Endometrial microvascular endothelial cells (primary cell): Measurements from ENCODE around the gene PAWR. TPM values are rescaled to one million over a fixed set of nuclear protein-coding genes. Genes with fewer than 3 reads are reported as not detected.

Experiments
- in situ Hi-C: cut with HindIII; loops from 2 replicates; pipeline ENCODE4 v1.10.0; 2017; ENCODE audit warnings: low sequenced_read_pairs, low pct_unique_long_range_greater_than_20kb; ENCODE audit errors: inconsistent ontology term
- total RNA-seq: library from RNA; depleted of rRNA; stranded (reverse); fragments of >200 nt; gene quantifications from one replicate; pipeline ENCODE4 v1.2.3, GENCODE V29; 2015; ENCODE audit errors: inconsistent ontology term

Gene PAWR
- total RNA-seq = 49.2 TPM

DNA sequence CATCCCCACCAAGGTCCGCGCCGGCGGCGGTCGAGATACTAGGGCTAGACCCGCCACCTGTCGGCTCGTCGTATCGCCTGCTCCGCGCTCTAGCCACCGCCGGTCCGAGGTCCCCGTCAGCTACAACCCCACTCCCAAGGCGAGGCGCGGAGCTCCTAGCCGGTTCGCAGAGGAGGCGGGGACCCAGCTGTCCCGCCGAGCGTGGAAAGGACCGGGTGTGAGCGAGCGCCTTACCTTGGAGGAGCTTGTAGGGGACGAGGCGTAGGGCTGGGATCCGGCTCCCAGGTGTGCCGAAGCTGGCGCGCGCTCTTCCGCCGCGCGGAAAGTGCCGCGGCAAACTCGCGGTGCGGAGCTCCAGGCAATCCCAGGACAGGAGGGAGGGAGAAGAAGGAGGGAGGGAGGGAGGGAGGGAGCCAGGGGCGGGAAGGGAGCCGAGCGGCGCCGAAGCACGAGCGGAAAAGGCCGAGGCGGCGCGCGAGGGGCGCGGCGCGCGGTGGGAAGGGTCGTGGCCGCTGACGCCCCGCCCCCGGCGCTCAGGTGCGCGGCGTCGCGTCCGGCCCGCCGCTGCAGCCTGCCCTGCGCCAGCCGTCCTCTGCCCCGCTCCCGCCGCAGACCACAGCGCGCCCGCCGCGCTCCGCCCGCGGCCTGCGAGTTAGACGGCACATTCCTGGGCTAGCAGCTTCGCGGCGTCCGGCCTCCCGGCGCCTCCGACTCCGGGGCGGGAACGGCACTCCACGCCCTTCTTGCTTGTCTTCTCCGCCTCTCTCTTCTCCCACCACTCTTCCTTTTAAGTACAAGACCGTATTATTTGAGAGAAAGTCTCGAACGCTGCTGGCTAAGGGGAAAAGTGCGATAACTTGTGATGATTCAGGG lies at the start of gene PAWR:
Gene PAWR (minus strand): TSS at position 327 of the 873 bp plus-strand sequence. CDS start 720 bp downstream, outside the sequence.
- in situ Hi-C loops = loop anchor here (25.0 kb wide), 1 partner anchor 154 kb away; no protein-coding TSS in a partner anchor

DNA sequence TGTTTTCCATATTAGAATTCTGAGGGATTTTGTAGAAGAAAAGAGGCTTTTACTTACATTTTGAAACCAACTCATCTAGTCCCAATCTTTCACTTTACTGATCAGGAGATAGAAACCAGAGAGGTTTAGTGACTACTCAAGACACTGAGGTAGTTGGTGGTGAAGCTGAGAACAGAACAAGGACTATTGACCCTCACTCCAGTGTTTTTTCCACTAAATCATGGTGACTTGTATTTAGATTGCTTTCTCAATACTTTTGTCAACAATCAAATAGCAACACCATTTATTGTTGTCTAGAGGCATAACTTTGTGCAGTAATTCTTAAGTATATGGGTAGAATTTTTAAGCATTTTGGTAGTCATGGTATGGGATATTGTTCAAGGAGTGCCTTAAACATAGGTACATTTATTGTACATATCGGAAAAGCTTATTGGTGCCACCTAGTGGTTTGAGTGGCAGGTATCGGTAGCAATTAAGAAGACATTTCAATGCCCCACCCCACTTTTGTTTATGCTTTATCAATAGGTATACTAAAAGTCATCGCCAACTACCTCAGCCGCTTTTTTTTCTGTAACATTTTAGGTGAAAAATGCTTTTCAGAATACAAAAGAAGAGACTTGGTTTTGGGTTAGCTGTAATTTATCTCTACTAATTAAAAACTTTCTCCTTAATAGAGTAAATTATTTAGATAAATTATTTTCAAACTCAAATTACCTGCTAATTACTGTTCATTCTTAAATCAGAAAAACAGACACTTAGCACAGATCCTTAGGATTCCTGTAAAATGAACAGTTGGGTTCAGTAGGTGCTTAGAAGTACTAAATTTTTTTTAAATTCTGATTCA lies 47.3 kb upstream of the PAWR start:
- in situ Hi-C loops = no loop called here

DNA sequence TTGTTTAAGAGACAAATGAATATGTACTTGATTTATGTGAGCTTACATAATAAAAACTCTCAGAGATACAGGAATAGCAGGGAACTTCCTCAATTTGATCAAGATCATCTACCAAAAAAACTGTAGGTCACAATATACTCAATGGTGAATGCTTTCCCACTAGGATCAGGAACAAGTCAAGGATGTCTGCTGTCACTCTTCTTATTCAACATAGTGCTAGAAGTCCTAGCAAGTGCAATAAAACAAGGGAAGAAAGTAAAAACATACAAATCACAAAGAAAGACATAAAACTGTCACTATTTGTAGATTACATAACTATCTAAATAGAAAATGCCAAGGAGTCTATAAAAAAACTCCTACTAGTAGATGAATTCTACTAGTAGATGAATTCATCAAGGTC lies 41.9 kb upstream of the PAWR start:
- in situ Hi-C loops = no loop called here

GRCh38 chr12:79725987-79726386 lies 35.2 kb upstream of the PAWR start:
- in situ Hi-C loops = no loop called here

DNA sequence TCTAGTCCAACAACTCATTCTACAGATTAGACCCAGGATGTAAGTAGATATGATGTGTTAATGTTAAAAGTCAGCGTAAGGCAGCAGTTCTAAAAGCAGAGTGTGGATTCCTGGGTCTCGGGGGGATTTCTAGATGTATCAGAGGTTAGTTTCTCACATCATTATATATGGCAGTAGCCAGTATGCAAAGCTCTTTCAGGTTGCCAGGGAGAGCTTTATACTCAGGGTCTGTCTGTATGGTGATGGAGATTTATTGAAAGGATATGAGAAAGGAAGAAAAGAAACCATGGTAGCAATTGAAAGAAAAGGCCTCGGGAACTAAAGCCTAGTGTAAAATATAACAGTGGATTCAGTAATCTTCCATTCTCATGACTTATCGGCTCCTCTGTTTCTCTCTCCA lies 26.2 kb upstream of the PAWR start:
- in situ Hi-C loops = no loop called here

- in situ Hi-C loops = no loop called here
Observed at GRCh38 chr12:79715308-79715707, 24.5 kb upstream of the PAWR start.

GRCh38 chr12:79710707-79711483 lies 20.1 kb upstream of the PAWR start:
- in situ Hi-C loops = no loop called here

DNA sequence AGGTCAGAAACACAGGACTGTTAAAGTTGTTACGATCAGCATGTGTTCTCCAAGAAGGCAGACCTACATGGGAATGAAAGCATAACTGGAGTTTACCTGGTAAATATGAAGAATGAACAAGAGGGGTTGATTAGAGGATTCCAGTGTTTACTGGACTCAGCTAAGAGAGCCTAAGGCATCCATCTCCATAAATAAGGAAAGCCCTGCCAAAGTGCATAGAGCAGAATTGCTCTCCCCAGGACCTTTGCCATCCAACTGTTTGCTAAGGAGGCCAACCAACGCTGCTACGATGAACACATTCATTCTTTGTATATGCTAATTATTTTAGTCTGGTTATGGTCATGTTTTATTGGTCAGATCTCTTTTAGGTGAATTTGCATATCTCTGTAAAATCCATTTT lies 17.1 kb upstream of the PAWR start:
- in situ Hi-C loops = no loop called here

- in situ Hi-C loops = no loop called here
Observed at GRCh38 chr12:79706676-79707075, 15.9 kb upstream of the PAWR start.

GRCh38 chr12:79706156-79706555 lies 15.4 kb upstream of the PAWR start:
- in situ Hi-C loops = no loop called here

DNA sequence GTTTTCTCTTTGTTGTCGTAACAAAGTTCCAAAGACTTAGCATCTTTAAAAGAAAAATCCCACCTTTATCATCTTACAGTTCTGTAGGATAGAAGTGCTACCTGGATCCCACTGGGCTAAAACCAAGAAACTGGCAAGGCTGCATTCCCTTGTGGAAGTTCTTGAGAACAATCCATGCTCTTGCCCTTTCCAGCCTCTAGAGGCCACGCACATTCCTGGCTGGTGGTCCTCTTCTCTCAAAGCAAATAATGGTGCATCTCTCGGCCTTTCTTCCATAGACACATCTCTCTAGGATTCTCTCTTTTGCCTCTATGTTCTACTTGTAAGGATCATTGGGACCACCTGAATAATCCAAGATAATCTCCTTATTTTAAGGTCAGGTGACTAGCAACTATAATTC lies 8.2 kb upstream of the PAWR start:
- in situ Hi-C loops = loop anchor here (25.0 kb wide), 1 partner anchor 162 kb away; no protein-coding TSS in a partner anchor

DNA sequence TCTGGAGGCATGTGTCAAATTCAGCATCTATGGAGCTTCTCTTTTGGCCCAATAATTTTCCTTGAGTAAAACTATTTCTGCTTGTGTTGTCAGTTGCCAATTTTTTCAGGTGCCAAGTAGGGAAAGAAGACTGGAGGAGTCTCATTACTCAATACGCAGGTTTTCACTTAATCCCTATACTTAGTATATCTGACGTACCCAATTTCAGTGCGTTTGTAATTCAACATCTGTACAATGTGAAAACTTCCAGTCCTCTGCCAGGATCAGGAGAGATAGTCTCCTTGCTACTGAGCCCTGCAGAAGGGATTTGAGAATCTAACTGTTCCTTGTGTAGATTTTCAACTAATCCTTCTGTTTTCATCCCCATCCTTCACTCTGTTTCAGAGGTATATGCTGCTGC lies 5.7 kb upstream of the PAWR start:
- in situ Hi-C loops = loop anchor here (25.0 kb wide), 1 partner anchor 159 kb away; no protein-coding TSS in a partner anchor

DNA sequence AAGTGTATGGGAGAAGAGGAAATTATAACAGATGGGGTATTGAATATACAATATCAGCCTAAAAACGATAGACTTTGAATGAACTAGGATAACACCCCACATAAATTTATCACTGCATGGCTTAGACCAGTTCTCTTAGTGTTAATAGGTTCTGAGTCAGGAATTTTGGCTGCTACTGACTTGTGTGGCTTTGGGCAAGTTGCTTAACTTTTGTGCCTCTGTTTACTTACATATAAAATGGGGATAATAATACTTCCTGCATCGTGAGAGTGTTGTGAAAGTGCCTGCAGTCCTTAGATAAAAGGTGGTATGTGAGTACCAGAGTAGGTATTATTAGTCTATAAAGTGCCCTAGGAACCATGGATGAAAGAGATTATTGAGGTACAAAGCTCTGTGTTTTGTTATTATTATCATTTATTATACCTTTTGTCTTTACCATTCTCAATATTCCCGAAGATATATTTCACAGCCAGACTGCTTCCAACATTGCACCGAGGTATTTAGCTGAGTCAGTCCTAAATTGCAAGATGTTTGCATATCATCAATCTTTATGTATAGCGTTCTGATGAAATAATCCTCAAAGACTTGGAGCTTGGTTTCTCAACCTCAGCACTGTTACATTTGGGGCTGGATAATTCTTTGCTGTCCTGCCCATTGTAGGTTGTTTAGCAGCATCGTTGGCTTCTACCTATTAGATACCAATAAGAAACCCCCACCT lies 2.3 kb upstream of the PAWR start:
- in situ Hi-C loops = loop anchor here (25.0 kb wide), 1 partner anchor 156 kb away; no protein-coding TSS in a partner anchor

DNA sequence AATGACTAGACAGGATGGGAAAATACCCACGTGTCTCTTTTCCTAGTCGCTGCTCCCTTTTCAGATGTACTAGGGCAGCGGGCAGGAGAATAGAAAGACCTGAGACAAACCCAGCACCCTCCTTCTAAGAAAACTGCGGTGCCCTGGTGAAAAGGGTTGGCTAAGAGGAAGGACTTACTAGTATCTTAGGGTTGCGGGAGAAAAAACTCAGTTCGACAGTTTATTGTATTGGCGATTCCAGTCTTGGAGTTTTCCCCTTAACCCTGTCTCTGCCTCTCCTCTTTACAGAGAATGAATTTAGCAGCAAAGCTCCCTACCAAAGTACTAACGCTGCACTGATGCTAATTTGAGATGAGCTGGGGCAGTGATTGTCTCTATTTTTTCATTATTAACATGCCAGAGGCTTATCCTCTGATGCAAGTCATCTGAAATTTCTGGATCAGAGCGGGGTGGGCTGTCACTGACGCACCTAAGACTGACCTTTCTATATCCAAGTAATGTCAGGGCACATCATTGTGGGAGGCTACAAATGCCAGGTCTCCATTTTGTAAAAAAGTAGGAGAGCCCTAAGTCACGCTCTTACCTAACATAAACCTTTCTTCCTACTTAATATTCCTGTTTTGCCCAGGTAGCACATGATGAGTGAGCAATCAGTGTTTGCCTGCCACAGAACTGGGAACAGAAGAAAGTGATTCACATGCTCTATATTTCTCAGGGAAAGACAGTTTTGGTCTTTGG lies 916 bp upstream of the PAWR start:
- in situ Hi-C loops = loop anchor here (25.0 kb wide), 1 partner anchor 154 kb away; no protein-coding TSS in a partner anchor

DNA sequence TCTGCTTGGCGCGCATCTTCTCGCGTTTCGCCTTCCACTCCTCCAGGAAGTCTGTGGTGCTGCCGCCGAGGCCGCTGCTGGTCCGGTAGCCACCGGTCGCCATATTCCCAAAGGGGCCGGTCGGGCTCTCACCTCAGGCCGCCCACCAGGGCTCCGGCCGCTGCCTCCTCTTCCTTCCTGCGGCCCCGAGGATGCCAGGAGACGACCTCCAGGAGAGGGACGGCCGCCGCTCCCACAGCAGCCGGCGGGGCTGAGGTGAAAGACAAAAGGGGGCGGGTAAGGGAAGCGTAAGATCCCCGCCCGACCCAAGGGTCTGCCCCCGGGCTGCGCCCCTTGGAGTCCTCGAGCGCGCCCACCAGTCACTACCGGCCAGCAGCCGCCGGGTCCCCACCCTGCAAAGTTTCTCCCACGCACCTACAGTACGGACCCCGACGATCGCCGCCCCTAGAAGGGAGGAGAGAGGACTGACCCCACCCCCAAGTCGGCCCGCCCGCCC lies 574 bp downstream of the PAWR start:
- in situ Hi-C loops = loop anchor here (25.0 kb wide), 1 partner anchor 153 kb away; no protein-coding TSS in a partner anchor

DNA sequence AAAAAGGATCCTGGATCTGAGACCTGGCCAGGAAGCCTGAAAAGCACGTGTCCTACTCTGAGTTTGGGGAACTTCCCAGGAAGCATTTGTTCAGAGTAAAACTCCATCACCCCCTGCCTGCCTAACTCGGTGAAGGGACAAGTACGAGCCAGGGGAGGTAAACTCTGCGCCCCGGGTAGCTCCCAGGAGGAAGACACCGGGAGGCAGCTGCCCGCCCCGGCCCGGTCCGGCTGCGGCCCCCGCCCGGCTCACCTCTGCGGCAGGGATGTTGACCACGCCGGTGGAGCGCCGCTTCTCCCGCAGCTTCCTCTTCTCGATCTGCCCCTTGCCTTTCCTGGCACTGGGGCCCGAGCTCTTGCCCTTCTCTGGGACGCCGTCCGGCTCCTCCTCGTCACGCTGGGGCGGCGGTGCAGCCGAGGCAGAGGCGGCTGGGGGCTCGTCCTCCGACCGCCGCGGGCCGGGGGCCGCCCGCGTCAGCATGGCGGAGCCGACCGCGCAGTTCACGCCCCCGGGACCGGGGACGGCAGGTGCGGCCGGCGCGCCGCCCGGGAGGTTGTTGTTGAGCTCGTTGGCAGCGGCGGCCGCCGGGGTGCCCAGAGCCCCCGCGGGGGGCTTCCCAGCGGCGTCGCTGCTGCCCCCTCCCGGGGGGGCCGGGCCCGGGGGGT lies 1.2 kb downstream of the PAWR start:
- in situ Hi-C loops = loop anchor here (25.0 kb wide), 1 partner anchor 152 kb away; no protein-coding TSS in a partner anchor

- in situ Hi-C loops = loop anchor here (25.0 kb wide), 1 partner anchor 152 kb away; no protein-coding TSS in a partner anchor
Observed at GRCh38 chr12:79689061-79689476, 1.7 kb downstream of the PAWR start.
